ENCODE data around the gene NVL. TPM values are rescaled to one million over a fixed set of nuclear protein-coding genes. Genes with fewer than 3 reads are reported as not detected.

Gene NVL
- total and polyA plus RNA-seq, 2 experiments from 2014 or later = 24.0 to 32.7 TPM

DNA sequence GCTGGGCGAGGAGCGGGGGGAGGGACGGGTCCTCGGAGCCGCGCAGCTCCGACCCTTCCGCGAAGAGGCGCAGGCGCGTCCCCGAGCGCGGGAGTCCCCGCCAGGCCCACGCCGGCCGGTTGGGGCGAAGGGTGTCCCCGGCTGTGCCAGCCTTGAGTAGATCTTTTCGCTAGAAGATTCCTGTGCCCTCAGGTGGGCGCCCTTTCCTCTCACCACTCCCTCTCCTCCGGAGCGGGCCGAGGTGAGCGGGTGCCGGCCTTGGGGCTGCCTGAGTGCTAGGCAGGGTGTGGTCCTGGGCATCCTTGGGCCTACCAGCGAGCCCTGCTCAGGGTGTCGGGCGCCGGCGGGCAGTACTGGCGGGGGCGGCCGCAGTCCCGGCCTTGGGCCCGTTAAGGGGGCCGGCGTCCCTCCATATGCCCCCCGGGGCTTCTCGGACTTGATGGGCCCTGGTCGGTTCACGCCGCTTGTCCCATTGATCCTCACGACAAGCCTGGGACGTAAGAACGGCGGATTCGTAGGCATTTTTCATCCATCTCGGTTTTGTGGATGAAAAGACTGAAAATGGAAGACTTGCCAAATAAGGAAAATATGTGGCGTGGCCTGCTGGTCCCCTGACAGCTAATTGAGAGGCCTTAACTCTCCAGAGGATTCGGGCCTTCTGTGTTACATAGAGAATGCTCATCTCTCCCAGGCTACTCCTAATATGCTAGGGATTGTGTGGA lies 146.2 kb downstream of the NVL start:
- Histone ChIP-seq H3K4me3 (peak overlapping the region; percentile 85), H3K27ac (peak overlapping the region; percentile 95), H3K4me1 (ENCODE audit: low read depth) (no peaks in the 10 kb centered on the region), H3K9me3 (ENCODE audit: low read depth) (no peaks in the 10 kb centered on the region), H3K27me3 (no peaks in the 10 kb centered on the region), H3K36me3 (no peaks in the 10 kb centered on the region)
- peak; percentile 58 to 60 for DNase-seq (ENCODE audit: low read depth in 1 of 2, low spot score in 1 of 2)
- TF ChIP-seq, protein P1, sequence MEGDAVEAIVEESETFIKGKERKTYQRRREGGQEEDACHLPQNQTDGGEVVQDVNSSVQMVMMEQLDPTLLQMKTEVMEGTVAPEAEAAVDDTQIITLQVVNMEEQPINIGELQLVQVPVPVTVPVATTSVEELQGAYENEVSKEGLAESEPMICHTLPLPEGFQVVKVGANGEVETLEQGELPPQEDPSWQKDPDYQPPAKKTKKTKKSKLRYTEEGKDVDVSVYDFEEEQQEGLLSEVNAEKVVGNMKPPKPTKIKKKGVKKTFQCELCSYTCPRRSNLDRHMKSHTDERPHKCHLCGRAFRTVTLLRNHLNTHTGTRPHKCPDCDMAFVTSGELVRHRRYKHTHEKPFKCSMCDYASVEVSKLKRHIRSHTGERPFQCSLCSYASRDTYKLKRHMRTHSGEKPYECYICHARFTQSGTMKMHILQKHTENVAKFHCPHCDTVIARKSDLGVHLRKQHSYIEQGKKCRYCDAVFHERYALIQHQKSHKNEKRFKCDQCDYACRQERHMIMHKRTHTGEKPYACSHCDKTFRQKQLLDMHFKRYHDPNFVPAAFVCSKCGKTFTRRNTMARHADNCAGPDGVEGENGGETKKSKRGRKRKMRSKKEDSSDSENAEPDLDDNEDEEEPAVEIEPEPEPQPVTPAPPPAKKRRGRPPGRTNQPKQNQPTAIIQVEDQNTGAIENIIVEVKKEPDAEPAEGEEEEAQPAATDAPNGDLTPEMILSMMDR (IDR thresholded peaks at IDR 0.05; ENCODE audit: low read depth, low read length) = no peak

DNA sequence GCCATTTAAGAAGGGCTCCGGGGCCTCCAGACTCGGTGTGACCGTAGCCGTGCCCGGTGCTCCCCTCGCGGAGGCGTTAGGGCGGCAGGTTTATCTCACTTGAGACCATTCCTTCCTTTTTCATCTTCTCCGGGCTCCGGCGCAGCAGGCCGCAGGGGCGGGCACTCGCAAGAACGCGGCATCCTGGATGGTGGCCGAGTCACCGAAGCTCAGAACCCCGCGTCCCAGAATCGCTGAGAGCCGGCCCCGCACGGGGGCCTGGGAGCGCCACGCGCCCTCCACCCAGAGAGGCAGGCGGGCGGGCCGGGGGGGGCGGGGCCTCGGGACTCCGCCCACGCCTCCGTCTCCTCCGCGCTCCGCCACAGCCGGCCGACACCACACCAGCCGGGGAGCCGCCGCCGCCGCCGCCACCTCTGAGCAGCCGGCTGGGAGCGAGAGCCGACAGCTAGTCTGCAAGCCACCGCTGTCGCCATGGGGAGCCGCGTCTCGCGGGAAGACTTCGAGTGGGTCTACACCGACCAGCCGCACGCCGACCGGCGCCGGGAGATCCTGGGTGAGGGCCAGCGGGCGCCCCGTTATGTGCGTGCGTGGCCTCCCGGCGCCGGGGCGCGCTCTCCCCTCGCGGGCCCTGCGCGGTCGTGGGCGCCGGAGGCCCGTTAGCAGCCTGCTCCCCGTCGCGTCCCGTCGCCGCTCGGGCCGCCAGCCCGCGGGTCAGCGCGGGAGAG lies 146.9 kb downstream of the NVL start, which contains the start of gene DEGS1:
Gene DEGS1 (plus strand): TSS at position 375 of the 725 bp plus-strand sequence. CDS start 97 bp downstream, at position 472.
- Histone ChIP-seq H3K4me3 (peak within 1 kb of the TSS; percentile 85), H3K4me1 (ENCODE audit: low read depth) (no peaks in the 10 kb centered on the region), H3K36me3 (no peaks in the 10 kb centered on the region), H3K27me3 (no peaks in the 10 kb centered on the region), H3K9me3 (ENCODE audit: low read depth) (no peaks in the 10 kb centered on the region), H3K27ac (peak within 1 kb of the TSS; percentile 95)
- peak; percentile 85 to 94 for DNase-seq (ENCODE audit: low read depth in 1 of 2, low spot score in 1 of 2)
- TF ChIP-seq, protein P1 (IDR thresholded peaks at IDR 0.05; ENCODE audit: low read depth, low read length) = no peak

DNA sequence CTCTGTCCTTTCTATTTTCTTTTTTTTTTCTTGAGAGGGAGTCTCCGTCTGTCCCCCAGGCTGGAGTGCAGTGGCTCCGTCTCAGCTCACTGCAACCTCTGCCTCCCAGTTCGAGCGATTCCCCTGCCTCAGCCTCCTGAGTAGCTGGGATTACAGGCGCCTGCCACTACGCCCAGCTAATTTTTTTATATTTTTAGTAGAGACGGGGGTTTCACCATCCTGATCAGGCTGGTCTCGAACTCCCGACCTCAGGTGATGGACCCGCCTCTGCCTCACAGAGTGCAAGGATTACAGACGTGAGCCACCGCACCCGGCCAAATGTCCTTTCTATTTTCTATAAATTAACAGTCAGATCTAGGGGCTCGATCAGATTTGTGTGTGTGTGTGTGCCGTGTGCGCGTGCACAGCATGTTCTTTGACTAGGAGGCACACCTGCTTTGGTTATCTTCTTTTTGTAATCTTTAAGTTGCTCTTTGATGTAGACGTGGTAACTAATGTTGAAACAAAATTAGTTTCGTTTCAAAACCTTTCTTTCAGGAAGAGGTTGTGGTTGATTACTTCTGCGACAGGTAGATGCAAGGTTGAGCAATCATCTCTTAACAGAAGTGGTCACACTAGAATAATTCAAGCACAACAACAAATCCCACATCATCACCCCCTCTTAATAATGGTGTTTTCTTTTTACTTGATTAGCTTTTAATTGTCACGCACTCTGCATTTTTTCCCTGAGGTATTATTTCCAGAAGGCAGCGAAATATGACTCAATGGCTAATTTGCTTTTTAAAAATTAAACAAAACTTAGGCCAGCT lies 147.7 kb downstream of the NVL start:
- peak overlapping the region; percentile 95 for H3K27ac ChIP-seq
- H3K9me3 ChIP-seq (ENCODE audit: low read depth) = no peaks in the 10 kb centered on the region
- no peaks in the 10 kb centered on the region for H3K27me3 ChIP-seq
- H3K36me3 ChIP-seq = no peaks in the 10 kb centered on the region
- DNase-seq (ENCODE audit: low read depth in 1 of 2, low spot score in 1 of 2) = no peak
- TF ChIP-seq, protein P1 (IDR thresholded peaks at IDR 0.05; ENCODE audit: low read depth, low read length) = no peak
- peak overlapping the region; percentile 85 for H3K4me3 ChIP-seq
- H3K4me1 ChIP-seq (ENCODE audit: low read depth) = no peaks in the 10 kb centered on the region

DNA sequence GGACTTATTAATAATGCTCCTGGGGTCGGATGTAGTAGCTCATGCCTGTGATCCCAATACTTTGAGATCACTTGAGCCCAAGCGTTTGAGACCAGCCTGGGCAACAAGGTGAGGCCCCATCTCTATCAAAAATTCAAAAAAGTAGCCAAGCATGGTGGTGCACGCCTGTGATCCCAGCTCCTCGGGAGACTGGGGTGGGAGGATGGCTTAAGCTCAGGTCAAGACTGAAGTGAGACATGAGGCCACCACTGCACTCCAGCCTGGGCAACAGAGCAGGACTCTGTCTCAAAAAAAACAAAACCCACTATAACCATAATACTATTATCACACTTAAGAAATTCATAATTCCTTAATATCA lies 148.5 kb downstream of the NVL start:
- H3K4me3 ChIP-seq = no peak overlapping the region

More for the DNA sequence above, 148.5 kb downstream of the NVL start:
- Histone ChIP-seq H3K9me3 (ENCODE audit: low read depth) (no peaks in the 10 kb centered on the region), H3K36me3 (no peaks in the 10 kb centered on the region), H3K27ac (no peak overlapping the region), H3K27me3 (no peaks in the 10 kb centered on the region), H3K4me1 (ENCODE audit: low read depth) (no peaks in the 10 kb centered on the region)
- TF ChIP-seq, protein P1 (IDR thresholded peaks at IDR 0.05; ENCODE audit: low read depth, low read length) = no peak
- DNase-seq (ENCODE audit: low read depth in 1 of 2, low spot score in 1 of 2) = no peak
